Measurements from ENCODE around the gene RAP1GAP2.
A peak's percentile ranks its signal among the peaks of the same experiment; 100 is the strongest.

The RAP1GAP2 gene

GRCh38 chr17:2854143-2855055 lies 58.2 kb downstream of the RAP1GAP2 start:
- no peak for DNase-seq

DNA sequence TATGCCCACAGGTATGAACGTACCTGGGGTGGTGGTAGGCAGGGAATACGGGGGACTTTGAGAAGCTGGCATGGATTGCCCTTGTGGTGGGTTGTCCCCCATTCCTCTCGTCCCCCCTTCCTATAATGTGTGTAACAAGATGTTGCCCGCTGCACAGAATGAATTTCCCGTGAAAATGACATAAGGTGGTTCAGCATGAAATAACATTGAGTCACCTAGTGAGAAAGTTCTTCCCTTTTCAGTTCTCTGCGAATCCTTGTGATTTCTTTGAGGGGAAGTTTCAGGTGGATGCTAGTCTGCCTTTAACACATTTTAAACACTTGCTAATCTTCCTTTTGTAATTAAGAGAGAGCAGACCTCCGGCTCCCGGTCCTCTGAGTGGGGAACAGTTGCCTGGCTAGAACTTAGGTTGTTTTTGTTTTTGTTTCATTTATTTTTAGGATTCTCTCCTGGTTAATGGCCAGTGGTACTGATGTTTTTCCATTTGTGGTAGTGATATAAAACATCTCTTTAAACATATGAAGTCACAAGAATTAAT lies 58.9 kb downstream of the RAP1GAP2 start:
- no peak for DNase-seq

- DNase-seq = no peak
Observed at GRCh38 chr17:2856727-2857126, 60.5 kb downstream of the RAP1GAP2 start.

DNA sequence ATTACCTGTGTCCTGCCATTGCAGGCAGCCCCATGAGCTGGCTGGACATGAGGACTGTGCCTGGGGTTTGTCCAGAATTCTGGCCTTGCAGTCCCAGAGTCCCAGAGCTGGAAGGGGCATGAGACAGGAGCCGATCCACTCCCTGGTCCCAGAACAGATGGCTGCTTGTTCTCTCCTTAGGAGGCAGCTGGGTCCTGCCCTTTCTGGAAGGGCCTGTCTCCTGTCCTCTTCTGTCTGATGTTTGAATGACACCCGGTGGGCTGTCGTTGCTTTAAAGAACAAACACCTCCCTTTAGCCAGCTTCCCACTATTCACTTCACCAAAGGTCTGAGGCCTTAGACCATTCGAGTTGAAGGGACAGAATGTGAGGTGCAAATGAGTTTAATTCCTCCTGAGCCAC lies 63.8 kb downstream of the RAP1GAP2 start:
- DNase-seq = no peak

DNA sequence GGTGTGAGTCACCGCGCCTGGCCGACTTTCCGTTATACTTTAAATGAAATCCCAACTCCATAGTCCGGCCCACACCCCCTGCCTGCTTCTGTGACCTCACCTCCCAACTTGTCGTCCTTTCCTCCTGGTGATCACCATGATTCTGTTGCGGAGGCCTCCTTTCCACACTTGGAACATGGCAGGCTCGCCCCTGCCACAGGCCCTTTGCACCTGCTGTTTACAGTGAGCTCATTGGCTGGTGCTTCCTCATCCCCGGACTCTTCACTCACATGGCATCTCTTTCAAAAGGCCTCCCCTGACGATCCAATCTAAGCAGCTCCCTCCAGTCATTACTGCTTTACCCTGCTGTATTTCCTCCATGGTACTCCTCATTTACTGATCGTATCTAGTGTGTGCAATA lies 64.6 kb downstream of the RAP1GAP2 start:
- no peak for DNase-seq

DNA sequence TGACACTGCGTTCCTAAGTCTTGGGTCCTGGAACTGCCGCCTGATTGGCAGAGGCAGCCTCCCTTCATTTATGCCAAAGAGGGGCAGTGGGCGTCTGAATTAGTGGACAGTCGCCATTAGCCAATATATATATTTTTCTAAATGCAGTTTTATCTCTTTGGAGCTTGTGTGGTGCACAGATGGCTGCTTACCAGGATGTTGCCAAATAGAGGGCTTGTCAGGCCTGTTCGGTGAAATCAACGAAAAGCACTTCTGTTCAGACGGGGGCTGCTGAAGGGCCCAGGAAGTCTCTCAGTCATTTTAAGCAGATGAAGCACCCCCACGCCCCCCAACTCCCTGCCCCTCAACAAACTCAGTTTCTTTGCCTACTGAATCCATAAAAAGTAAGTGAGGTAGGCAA lies 66.0 kb downstream of the RAP1GAP2 start:
- DNase-seq = no peak

DNA sequence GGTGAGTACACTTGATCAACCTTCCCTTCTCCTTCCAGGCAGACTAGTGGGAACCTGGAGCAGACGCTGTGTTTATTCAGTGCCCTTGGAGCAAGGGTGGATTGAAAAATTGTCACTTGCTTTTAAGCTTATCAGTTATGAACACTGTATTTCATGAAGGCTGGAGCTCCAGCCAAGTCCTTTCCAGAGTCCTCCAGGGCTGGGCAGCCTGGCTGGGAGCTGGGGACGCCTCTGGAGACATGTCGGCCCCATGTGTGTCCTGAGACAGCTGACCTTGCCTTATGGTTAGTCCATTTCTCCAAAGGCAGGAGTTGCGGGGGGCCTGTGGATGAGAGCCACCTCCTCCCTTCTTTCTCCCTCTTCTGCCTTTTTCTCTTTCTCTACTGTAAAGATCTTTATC lies 67.0 kb downstream of the RAP1GAP2 start:
- DNase-seq = no peak

- DNase-seq = no peak
Observed at GRCh38 chr17:2865228-2865627, 69.0 kb downstream of the RAP1GAP2 start.

GRCh38 chr17:2867441-2868424 lies 71.5 kb downstream of the RAP1GAP2 start:
- no peak for DNase-seq

- DNase-seq = no peak
Observed at GRCh38 chr17:2869604-2870003, 73.4 kb downstream of the RAP1GAP2 start.

- no peak for DNase-seq
Observed at GRCh38 chr17:2871205-2871604, 75.0 kb downstream of the RAP1GAP2 start.

- DNase-seq = no peak
Observed at GRCh38 chr17:2871720-2872119, 75.5 kb downstream of the RAP1GAP2 start.

DNA sequence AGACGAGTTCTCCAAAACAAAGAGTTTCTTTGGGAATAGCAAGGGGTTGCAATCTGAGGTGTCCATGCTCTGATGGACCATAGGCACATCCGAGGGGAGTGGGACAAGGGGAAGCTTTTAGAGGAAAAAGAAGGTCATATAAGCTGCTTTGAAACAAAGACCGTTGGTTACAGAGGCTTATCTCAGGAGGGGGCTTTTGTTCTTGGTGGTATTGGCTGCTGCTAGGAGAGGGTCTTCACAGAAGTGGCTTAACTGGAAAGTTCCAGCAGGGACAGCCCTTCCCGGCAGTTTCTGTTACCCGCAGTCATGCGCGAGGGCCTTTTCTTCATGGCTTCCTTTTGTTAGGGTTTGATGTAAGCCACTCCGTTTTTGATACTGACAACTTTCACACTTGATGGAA lies 76.0 kb downstream of the RAP1GAP2 start:
- no peak for DNase-seq

DNA sequence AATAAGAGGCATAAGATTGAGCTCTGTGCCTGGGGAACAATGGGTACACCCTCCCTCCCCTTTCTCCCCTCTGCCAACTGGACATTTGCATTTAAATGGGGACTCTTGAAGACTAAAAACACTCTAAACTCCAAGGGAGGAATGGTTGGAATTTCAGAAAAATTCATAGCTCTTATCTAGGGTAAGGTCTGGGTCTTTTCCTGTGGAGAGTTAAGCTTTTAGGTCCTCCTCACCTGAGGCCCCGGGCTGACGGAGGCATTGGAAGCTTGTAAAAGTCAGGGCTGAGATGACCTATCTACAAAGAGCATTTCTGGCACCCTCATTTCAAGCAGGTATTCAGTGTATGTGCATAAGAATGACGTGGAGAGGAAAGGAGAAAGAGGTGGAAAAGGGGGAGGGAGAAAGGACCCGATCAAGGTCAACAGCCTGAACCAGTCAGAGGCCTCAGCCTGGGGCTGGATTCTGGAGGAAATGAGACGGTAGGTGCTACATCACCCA lies 78.0 kb downstream of the RAP1GAP2 start:
- no peak for DNase-seq

- DNase-seq = no peak
Observed at GRCh38 chr17:2875608-2876007, 79.4 kb downstream of the RAP1GAP2 start.

DNA sequence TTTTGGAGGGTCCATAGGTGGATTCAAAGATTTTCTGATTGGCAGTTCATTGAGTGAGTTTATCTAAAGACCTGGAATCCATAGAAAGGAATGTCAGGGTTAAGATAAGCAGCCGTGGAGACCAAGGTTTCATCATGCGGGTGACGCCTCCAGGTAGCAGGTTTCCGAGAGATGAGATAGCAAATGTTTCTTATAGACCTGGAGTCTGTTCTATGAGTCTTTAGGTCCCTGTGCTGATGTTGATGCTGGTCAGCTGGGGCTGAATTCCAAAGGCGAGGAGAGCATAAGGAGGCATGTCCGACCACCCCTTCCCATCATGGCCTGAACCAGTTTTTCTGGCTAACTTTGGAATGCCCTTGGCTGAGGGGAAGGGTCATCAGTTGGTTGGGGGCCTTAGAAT lies 80.2 kb downstream of the RAP1GAP2 start:
- DNase-seq = no peak

- DNase-seq = no peak
Observed at GRCh38 chr17:2878751-2879254, 82.6 kb downstream of the RAP1GAP2 start.

GRCh38 chr17:2880050-2880449 lies 83.8 kb downstream of the RAP1GAP2 start:
- no peak for DNase-seq

DNA sequence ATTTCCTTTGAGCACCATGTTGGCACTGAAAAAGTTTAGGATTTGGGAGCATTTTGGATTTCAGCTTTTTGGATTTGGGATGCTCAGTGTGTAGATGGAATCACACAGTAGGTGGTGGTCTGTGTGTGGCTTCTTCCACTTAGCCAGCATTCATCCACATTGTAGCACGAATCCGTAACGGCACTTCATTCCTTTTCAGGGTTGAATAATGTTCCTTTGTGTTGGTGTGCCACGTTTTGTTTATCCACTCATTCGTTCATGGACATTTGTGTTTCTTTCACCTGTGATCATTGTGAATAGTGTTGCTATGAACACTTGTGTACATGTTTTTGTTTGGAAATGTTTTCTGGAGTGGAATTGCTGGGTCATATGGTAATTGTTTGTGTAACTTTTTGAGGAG lies 85.1 kb downstream of the RAP1GAP2 start:
- DNase-seq = no peak

- DNase-seq = peak; percentile 81
Observed at GRCh38 chr17:2883544-2884213, 87.4 kb downstream of the RAP1GAP2 start.

DNA sequence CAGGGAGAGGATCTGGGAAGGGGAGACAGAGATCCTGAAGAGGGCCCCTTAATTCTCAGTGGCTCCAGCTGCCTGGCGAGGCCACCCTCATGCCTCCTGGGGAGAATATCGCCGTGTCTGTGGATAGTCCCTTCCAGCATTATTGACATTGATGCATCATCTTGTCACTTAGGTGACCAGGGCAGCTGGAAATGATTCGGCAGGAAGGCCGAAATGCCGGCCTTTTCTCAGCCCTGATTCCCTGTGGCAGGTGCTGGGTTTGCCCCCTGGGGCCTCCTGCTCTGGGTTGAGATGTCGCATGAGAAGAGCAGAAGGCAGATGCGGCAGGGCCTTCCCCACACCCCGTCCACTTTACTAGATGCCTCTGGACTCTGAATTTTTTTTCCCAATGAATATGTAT lies 89.5 kb downstream of the RAP1GAP2 start:
- DNase-seq = peak; percentile 49

GRCh38 chr17:2888326-2888725 lies 92.1 kb downstream of the RAP1GAP2 start:
- DNase-seq = no peak

All from NCI-H345 (cell line).